HG02840 (cell line): ENCODE data around the gene UQCR11.

Experiments
- ATAC-seq: cut with Tn5 transposase; IDR thresholded peaks from one replicate; pipeline ENCODE4 v1.9.1; 2021; ENCODE audit warnings: mild to moderate bottlenecking, moderate library complexity, moderate number of reproducible peaks; ENCODE audit not compliant: unreplicated experiment, low FRiP score

Gene UQCR11

DNA sequence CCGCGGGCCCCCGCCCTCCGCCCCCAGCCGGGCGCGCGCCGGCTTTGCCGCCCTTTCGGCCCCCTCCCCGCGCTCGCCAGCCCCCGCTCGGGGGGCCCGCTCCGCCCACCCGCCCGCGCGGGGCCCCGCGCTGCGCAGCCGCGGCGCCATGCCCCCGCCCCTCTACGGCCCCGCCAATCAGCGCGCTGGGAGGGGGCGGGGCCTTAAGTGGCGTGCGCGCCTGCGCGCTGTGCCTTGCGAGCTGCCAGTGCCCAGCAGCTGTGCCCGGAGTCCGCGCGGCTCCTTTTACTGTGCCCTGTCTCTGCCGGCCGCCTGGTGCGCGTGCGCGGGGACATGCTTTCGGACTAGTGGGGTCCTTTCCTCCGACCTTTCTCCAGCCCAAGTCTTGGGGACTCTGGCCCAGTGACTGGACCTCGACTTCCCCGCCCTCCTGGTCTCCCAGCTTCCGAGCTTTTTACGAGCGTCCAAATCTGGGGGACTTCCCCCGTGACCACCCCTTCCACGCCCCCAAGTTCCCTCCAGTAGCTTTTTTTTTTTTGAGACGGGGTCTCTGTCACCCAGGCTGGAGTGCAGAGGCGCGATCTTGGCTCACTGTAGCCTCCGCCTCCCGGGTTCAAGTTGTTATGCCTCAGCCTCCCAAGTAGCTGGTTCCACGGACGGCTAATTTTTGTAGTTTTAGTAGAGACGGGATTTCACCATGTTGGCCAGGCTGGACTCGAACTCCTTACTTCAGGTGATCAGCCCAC is 12.3 kb downstream of the UQCR11 start, which contains the start of gene MBD3:
Gene MBD3, minus strand, starts transcription at position 111 of the 746 bp plus-strand sequence. CDS start 234 bp downstream, outside the sequence.
- peak; percentile 60 for ATAC-seq

DNA sequence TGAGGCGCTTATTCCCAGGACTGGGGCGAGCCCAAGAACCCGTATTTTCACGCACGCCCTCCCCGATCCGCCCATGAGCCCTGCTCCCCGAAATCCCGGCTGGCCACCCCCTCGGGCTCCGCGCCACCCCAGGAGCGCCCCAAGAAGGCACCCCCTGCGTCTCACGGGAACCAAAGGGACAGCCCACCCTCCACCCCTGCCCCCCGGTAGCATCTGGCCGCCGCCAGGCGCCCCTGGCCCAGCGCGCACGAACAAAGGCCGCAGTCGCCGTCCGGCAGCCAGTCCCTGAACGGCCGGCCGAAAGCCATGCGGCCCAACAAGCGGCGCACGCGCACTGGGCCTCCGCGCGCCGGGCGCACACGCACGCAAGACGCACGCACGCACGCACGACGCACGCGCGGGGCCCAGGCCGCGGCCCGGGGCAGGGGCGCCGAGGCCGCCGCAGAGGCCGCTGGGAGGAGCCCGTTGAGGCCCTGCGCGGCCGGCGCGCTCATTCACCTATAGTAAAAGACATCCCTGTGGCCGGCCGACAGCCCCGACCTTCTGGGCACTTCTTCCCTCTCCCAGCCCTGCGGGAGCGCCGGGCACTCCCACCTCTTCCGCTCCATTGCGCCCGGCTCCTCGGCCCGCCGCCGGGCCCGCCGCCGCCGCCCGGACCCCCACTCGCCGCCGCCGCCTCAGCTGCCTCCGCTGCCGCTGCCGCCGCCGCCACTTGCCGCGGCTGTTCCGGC is 13.1 kb downstream of the UQCR11 start:
- ATAC-seq, result peak; percentile 69

DNA sequence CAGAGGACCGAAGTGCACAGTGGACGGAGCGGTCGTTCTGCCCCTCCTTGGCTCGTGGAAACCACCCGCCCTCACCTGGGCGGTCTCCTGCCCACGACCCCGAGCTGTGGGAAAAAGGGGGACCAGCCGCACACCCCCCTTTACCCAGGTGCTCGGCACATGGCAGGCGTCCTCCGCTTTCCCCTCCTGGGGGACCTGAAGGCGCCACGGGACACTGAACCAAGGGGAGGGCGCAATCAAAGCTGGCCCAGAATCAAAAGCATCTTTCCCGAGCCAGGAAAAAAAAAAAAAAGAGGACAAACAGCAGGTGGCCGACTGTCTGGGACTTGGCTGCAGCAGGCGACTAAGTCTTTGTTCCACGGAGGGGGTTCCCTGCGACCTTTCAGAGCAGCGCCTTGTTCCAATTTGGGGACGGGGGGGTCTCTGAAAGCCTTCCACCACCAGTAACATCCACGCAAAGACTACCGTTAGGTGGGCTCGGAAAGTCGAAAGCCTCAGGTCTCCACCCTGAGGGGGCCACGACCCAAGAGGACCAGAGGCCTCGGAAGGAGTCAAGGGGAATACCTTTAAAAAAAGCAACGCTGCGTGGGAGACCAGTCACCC is 13.7 kb downstream of the UQCR11 start:
- ATAC-seq, result no peak

DNA sequence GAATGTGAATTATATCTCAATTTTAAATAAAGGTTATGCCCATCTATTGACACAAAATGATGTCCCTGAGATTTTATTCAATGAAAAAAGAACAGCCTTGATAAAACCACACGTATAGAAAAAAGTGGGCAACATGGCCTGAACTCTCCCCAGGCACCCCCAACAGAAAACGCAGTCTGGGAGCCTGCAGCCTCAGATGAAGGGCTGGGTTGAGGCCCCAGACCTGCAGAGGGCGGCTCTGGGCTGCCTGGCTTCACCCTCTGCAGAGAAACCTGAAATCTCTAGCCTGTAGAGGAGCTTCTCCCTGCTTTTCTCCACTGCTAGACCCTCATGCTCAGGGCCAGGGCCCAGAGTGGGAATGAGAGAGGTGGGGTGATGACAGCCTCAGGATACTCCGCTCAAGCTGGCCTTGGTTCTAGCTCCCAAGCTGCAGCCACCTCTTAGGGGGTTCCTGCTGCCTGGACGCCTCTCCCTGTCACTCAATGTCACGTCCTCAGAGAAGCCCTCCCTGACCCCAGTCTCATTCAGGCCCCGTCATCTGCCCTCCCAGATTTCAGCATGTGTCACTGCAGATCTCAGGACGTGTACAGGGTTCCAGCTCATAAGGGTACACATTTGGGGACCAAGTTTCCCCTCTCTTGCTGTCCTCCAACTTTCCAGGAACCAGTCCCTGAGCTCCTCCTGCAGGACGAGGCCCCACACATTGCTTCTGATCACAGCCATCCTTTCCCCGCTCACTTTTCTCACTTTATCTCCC is 14.4 kb downstream of the UQCR11 start:
- no peak for ATAC-seq

DNA sequence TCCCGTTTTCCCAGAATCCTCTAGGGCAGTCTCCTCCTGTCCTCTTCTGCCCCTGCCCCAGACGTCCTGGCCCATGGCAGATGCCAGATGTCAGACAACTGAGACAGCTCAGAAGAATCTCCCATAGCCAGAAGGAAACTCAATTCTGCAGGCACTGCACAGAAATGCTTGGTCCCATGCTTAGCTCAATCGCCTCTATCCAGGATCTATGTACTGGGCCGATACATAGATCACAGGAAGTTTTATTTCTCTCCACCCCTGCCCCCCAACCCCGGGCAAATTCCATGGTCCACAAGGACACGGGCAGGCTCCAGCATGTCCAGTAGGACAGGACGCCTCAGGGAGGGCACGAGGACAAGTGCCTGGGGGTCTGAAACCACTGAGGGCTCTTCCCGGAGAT is 17.4 kb downstream of the UQCR11 start:
- no peak for ATAC-seq

DNA sequence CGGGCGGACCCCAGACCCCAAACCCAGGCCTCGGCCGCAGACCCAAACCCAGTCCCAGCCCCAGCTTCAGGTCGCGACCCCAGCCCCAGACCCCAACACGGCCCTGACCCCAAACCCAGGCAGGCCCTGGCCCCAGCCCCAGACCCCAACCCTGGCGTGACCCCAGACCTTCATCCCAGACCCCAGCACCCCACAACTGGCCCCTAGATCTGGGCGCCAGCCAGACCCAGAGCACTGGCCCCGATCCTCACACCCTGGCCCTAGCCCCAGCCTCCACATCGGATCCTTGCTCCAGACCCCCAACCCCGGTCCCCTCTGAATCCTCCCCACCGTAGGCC is 20.1 kb downstream of the UQCR11 start:
- no peak for ATAC-seq

DNA sequence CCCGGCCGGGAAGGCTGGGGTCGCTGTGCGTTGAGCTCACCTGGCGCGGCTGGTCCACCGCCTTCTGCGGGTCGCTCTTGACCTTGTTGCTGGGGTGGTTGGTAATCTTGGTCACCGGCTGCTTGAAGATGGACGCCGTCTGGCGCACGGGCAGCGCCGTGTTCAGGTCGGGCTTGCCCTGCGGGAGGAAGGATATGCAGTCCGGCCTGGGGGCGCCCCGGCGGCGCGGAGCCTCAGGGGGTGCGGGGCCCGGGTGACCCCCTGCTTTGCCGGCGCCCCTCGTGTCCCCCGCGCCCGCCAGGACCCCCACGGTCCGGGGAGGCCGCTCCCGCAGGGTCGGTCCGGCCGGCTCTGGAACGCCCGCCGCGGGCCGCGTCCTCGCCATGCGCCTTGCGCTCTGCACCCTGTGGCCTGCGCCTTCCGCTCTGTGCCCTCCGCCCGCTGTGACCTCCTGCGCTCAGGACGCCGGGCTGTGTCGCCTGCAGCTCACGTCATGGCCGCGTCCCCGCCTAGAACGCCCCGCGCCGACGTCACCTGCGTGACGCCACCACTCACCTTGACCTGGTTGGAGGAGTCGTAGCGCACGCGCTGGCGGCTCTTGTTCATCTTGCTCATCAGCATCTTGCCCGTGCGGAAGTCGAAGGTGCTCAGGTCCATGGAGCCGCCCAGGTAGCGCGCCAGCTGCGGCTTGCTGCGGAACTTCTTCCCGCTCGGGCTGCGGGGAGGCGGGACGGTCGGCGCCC is 20.6 kb downstream of the UQCR11 start:
- no peak for ATAC-seq

DNA sequence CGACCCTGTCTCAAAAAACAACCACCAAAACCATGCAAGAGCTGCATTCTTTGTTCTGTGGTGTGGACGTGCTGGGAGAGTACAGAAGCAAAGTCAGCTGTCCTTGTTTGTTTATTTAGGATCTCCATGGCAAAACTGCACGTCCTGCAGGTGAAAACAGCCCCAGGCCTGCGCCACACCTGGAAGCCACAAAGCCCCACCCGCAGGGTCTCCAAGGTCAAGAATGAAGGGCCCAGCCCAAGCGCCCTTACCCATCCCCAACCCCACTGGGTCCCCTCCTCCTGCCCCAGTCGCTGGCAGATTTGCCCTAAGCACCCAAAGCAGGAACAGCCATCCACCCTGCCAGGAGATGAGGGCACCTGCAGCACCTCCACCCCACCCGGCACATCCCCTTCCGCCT is 23.1 kb downstream of the UQCR11 start:
- ATAC-seq, result no peak

DNA sequence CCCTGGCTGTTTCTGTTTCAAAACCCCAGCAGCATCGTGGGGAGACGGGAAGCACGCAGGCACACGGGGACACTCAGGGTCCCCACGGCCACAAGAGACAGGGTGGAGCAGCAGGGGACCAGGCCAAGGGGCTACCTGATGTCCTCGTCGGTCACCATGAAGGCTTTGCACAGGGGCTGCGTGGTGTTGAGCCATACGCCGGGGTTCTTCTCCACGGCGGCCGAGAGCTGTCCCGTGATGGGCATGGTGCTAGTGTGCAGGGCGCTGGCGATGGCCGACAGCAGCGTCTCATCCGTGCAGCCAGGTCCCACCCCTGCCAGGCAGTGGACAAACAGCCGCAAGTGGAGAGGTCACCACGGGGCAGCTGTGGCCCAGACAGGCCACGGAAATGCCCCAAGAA is 24.3 kb downstream of the UQCR11 start:
- no peak for ATAC-seq

DNA sequence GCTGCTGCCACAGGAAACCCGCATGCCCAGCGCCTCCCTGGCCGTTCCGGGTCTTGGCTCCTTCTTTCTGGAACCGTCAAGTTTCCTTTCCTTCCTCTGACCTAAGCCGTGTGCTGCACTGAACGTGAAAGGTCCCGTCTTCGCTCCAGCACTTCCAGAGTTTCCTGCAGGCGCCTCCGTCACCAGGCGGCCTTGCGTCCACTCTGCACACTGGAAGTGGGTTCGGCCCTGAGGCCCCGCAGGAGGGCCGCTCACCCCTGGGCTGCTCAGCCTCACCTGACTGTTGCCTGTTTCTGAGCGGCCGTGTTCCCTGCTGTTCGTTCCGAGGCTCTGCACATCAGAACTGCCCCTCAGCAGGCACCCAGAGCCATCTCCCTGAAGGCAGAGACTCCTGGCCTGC is 24.9 kb downstream of the UQCR11 start:
- ATAC-seq, result no peak

DNA sequence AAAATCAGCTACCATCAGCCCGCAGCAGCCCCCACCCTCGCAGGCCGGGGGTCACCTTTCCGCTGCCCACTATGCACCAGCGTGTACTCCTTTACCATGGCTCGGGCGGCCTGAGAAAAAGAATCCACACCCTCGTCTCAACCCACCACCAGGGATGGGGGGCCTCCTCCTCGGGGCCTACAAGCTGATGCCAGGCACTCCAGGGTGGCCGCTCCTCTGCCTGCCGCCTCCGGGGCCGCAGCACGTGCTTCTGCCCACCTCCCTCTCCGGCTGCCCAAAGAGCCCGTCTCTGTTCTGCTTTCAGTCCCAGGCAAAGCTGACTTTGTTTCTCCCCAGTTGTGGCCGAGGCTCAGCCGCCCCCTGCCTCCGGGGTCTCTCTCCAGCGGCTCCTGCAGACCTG is 26.0 kb downstream of the UQCR11 start:
- no peak for ATAC-seq

DNA sequence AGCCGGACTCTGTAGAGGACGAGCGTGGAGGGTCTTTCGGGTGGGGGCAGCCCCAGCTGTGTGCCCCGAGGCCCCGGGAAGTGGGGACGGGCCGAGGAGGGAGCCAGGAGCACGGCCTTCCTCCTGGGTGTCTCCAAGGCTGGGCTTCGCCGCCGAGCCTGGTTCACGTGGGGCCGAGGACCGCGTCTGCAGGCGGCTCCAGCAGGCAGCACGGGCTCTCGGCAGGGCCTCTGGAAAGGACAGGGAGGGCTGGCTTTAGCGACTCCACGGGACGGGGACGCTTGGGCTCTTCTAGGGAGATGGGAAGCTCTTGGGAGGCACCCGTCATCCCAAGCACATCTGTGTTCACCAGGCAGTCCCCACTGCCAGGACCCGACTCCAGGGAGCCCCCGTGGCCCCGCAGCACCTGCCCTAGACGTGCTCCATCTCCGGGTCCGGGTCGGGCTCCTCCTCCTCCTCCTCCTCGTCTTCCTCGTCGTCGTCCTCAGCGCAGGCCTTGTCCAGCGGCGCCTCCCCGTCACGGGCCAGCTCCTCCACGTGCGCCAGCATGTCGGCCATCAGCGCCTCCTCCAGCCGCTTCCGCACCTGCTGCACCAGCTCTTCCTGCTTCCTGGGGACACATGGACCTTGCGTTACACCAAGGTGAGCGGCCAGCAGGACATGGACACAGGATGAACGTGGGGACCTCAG is 27.2 kb downstream of the UQCR11 start:
- no peak for ATAC-seq

DNA sequence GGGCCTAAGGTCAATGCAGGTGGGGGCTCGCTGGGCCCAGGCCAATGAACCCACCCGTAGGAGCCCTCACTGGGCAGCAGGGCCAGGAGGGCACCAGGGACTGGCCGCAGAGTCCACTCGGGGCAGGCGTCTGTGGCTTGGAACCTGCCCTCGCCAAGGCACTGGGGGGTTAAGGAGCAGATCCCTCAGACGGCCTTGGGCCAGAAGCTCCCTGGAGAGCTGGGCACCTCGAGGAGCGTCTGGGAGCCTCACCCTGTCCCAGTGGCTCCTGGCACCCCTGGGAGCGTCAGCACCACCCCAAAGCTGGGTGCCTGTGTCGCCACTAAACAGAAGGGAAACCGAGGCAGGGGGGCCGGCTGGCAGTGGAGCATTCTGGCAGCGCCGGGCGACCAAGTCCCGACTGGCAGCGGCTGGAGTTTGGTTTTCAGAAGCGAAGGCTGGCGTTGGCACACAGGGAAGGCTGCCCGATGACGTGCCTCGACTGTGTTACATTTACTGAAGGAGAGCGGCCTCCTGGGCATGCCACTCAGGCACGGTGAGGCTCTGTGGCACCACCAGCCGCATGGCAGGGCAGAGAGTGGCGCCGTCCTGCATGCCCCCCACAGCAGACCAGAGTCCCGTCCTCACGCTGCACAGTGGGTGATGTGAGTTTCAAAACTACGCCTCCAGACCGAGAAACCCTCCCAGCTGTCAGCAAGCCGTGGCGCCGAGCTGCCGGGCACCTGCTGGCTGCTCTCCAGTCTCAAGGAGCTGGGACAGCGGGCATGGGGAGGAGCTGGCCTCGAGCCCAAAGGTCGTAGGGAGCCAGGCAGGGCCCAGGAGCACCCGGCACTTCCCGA is 28.0 kb downstream of the UQCR11 start:
- ATAC-seq, result no peak

DNA sequence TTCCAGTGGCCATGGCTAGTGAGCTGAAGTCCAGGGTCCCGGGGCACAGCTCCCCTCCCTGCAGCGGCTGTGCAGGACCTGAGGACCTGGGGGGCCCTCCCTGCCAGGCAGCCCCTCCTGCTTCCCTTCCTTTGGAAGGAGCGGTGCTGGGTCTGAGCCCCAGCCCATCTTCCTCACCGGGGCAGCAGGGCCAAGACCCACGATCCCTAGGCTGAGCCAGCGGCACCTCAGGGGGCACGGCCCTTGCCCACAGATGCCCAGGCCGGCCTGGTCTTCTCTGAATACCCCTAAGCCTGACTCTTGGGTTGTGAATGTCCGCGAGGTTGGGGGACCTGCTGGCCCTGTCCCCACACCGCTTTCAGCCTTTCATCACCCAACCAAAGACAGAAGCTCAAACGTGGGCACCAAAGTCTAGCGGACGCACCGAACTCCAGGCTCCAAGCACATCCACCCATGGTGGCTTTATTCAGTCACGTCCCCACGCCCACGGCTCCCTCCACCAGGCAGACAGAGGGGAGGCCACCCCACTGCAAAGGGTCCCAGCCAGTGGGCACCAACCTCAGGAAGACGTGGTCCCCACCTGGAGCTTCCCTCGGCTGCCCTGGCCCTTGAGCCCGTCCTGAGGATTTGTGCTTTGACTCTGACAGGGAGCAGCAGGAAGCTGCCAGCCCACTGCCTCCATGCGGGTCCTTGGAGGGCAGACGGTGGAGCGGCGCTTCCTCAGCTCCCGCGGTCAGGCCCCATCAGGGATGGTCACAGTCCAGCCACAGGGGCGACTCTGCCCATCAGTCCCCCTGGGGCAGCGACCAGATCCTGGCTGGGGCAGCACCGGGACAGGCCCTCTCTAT is 28.8 kb downstream of the UQCR11 start:
- no peak for ATAC-seq

DNA sequence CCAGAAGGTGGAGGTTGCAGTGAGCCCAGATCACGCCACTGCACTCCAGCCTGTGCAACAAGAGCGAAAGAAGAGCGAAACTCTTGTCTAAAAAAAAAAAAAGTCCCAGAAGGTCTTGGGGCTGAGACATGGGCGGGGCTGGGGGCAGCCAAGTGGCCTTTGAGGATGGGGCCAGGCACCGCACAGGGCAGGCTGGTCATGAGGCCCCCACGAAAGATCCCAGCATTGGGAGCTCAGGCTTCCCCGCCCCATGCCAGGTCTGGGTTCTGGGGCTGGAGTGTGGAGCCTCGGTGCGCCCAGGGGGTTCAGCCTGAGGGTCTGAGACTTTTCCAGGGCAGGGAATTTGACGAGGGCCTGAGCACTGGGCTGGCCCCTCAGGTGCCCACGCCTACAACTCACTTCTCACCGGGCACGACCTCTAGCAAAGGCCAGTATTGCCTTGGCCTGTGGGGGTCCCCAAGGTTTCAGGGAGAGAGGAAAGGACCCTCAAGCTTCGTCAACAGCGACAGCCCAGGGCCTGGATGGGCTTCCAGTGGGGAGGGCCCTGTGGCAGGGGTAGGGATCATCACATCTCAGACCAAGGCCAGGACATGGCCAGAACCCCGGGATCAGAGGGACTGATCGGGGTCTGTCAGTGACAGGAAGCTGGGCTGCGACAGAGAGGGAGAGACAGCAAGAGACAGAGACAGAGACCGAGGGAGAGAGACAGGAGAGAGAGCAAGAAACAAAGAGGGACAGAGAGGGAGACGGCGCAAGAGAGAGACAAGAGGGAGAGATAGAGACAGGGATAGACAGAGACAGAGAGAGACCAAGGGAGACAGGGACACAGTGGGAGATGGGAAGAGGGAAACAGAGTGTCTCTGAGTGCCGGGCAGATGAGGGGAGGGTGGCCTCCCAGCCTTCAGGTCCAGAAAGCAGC is 29.7 kb downstream of the UQCR11 start:
- no peak for ATAC-seq

DNA sequence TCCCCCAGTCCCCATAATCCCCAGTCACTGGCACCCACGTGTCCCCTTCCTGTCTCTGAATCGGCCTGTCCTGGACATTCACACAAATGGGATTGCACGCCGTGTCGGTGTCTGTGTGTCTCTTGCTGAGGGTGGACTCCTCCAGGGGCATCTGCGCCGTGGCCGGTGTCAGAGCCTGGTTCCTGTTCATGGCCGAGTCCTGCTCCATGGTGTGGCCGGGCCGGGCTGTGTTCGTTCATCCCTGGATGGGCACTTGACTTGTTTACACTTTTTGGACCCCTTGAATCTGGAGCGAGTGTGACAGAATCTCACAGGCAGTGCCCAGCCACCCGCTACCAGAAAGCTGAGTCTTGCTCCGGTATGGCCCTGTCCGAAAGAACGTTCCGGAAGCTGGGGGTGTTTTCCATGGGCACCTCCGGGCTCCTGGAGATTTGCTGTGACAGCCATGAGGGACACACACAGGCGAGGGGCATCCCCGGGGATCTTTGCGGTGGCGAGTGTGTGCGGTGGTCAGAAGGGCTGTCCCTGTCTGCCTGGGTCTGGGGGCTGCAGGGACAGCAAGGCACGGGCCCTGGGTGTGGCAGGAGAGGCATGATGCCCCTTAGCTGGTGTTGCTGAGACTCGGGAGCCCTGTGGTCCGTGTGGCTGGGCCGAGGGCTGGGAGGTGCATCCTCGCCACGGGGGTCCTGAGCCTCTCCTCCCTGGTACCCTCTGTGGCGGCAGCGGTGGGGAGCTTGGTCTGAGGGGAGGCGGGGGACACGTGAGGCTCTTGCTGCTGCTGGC is 30.7 kb downstream of the UQCR11 start:
- no peak for ATAC-seq
